Stimulated activated CD8-positive, alpha-beta memory T cell treated with anti-CD3 and anti-CD28 coated beads, Interleukin-12 subunit alpha, Interleukin-12 subunit beta, amount 100 ng/mL, for 1 hour (primary cell): Measurements from ENCODE around the gene XPC.

Experiments used
- DNase-seq: peaks from one replicate; pipeline ENCODE4 v3.0.0-alpha.2; 2020; ENCODE audit warnings: low read depth

XPC gene

GRCh38 chr3:14147617-14148016, 30.8 kb downstream of the XPC start:
- no peak for DNase-seq

GRCh38 chr3:14147066-14147435, 31.4 kb downstream of the XPC start:
- DNase-seq: no peak

GRCh38 chr3:14146381-14147065, 31.9 kb downstream of the XPC start:
- DNase-seq: no peak

GRCh38 chr3:14145670-14146380, 32.6 kb downstream of the XPC start:
- DNase-seq: no peak

GRCh38 chr3:14145236-14145635, 33.2 kb downstream of the XPC start:
- DNase-seq: no peak

- DNase-seq: peak; percentile 60
These were observed 33.9 kb downstream of the XPC start for GRCh38 chr3:14144423-14145075.

- DNase-seq: no peak
These were observed 34.9 kb downstream of the XPC start for GRCh38 chr3:14143271-14144225.

- DNase-seq: peak; percentile 39
These were observed 35.7 kb downstream of the XPC start for GRCh38 chr3:14142567-14143270.

GRCh38 chr3:14141602-14142341, 36.6 kb downstream of the XPC start:
- no peak for DNase-seq

- no peak for DNase-seq
These were observed 37.3 kb downstream of the XPC start for GRCh38 chr3:14141144-14141543.

- no peak for DNase-seq
These were observed 37.7 kb downstream of the XPC start for GRCh38 chr3:14140668-14141067.

GRCh38 chr3:14139771-14140170, 38.6 kb downstream of the XPC start:
- no peak for DNase-seq

- no peak for DNase-seq
These were observed 39.3 kb downstream of the XPC start for GRCh38 chr3:14138878-14139655.

- DNase-seq: no peak
These were observed 40.1 kb downstream of the XPC start for GRCh38 chr3:14138109-14138877.

GRCh38 chr3:14137445-14137844, 41.0 kb downstream of the XPC start:
- DNase-seq: no peak

GRCh38 chr3:14137004-14137403, 41.4 kb downstream of the XPC start:
- DNase-seq: no peak

- no peak for DNase-seq
These were observed 42.8 kb downstream of the XPC start for GRCh38 chr3:14135581-14135980.

GRCh38 chr3:14134291-14134690, 44.1 kb downstream of the XPC start:
- no peak for DNase-seq

- no peak for DNase-seq
These were observed 44.5 kb downstream of the XPC start for GRCh38 chr3:14133876-14134275.
